Muscle of arm (tissue), 14 donors: Measurements from ENCODE around the gene PIK3C2B. TPM values are rescaled to one million over a fixed set of nuclear protein-coding genes. Genes with fewer than 3 reads are reported as not detected.
"Not testable (repeated sequence)": the region's sequence is repeated elsewhere in the genome, so short reads cannot be mapped to it uniquely, and the experiment has no call there.

Source experiments
- DNase-seq: peaks from one replicate; pipeline ENCODE4 v3.0.0-alpha.2; 2013
- long read RNA-seq, 11 donors: transcript quantifications; one replicate each; lab custom pipeline, GENCODE V29; 2026
- polyA plus RNA-seq, 12 donors: library from polyadenylated mRNA; unstranded; fragments of 120-200 nt; gene quantifications; one replicate each; pipeline ENCODE4 v1.2.1, GENCODE V29; 2013; ENCODE audit not compliant: insufficient read length in 12 of 12

The PIK3C2B gene, protein sequence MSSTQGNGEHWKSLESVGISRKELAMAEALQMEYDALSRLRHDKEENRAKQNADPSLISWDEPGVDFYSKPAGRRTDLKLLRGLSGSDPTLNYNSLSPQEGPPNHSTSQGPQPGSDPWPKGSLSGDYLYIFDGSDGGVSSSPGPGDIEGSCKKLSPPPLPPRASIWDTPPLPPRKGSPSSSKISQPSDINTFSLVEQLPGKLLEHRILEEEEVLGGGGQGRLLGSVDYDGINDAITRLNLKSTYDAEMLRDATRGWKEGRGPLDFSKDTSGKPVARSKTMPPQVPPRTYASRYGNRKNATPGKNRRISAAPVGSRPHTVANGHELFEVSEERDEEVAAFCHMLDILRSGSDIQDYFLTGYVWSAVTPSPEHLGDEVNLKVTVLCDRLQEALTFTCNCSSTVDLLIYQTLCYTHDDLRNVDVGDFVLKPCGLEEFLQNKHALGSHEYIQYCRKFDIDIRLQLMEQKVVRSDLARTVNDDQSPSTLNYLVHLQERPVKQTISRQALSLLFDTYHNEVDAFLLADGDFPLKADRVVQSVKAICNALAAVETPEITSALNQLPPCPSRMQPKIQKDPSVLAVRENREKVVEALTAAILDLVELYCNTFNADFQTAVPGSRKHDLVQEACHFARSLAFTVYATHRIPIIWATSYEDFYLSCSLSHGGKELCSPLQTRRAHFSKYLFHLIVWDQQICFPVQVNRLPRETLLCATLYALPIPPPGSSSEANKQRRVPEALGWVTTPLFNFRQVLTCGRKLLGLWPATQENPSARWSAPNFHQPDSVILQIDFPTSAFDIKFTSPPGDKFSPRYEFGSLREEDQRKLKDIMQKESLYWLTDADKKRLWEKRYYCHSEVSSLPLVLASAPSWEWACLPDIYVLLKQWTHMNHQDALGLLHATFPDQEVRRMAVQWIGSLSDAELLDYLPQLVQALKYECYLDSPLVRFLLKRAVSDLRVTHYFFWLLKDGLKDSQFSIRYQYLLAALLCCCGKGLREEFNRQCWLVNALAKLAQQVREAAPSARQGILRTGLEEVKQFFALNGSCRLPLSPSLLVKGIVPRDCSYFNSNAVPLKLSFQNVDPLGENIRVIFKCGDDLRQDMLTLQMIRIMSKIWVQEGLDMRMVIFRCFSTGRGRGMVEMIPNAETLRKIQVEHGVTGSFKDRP (N-terminal part only)
- 10 to 100 TPM in 11 of 12 donors, not detected in 1; 20.5 to 41.1 (median 28.5) TPM for polyA plus RNA-seq
- long read RNA-seq, donor 1, partial matches to known transcripts, result 0 of 4 reads
- long read RNA-seq, donor 1, other reads (novel, unspliced or antisense), result 0 of 4 reads
- long read RNA-seq, donor 2, partial matches to known transcripts, result 0 of 3 reads
- long read RNA-seq, donor 2, other reads (novel, unspliced or antisense), result 0 of 3 reads
- long read RNA-seq, donor 3, partial matches to known transcripts, result 0 of 1 reads
- long read RNA-seq, donor 3, other reads (novel, unspliced or antisense), result 0 of 1 reads
- long read RNA-seq, donor 4, result 0 reads
- long read RNA-seq, donor 5, partial matches to known transcripts, result 0 of 3 reads
- long read RNA-seq, donor 5, other reads (novel, unspliced or antisense), result 0 of 3 reads
- long read RNA-seq, donor 6, partial matches to known transcripts, result 0 of 1 reads
- long read RNA-seq, donor 6, other reads (novel, unspliced or antisense), result 0 of 1 reads
- long read RNA-seq, donor 7, result 0 reads
- long read RNA-seq, donor 8, partial matches to known transcripts, result 0 of 3 reads
- long read RNA-seq, donor 8, other reads (novel, unspliced or antisense), result 0 of 3 reads
- long read RNA-seq, donor 9, partial matches to known transcripts, result 6 of 7 reads
- long read RNA-seq, donor 9, other reads (novel, unspliced or antisense), result 0 of 7 reads
- long read RNA-seq, donor 10, partial matches to known transcripts, result 0 of 5 reads
- long read RNA-seq, donor 10, other reads (novel, unspliced or antisense), result 0 of 5 reads
- long read RNA-seq, donor 11, partial matches to known transcripts, result 9 of 9 reads
- long read RNA-seq, donor 11, other reads (novel, unspliced or antisense), result 0 of 9 reads

DNA sequence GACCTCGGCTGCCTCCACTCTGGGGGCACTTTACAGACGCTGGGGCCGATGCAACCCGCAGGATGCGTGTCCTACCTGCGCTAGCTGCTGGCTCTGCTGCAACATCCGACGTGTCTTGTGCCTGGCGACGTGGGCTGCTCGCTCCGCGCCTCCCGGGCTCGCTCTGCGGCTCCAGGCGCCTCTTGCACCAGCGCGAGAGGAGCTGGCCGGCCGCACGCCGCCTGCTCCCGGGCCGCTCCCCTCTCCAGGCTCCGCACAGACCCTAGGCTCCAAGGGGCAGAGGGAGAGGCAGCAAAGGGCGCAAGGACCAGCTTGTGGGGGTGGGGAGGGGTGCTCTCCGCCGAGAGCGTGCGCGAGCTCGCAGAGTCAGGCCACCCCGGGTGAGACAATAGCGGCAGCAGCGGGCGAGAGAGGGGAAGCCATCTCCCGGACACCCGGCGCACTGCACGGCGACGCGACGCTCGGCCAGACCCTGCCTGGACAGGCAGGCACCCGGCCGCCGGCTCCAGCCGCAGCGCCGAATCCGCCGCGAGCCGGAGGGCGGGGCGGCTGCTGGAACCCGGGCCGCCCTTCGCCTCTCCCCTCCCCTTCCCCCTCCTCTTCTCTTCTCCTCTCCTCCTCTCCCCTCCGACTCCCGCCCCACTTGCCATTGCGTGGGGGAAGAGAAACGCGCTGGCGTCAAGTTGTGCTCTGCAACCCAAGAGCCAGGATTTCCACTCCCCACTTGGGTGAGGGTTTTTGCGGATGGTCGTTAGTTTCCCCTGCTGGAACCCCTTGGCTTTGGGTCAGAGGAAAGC, at the start of gene PIK3C2B:
TSS of gene PIK3C2B (minus strand) at position 525 of the 797 bp plus-strand sequence. CDS start 25,003 bp downstream, outside the sequence.
- DNase-seq, result peak; percentile 86

DNA sequence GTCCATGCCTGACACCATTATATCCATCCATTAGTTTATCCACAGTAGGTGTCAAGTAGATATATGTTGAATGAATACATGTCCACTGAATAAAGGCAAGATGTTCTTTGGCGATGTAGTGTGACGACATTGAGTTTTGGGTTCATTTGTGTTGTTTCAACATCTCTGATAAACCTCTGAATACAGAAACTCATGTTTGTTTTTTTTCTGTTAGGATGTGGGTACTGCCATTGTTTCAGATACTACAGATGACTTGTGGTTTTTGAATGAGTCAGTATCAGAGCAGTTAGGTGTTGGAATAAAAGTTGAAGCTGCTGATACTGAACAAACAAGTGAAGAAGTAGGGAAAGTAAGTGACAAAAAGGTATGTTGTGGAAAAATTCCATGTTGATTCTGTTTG, 49.7 kb upstream of the PIK3C2B start:
- DNase-seq, result no peak

DNA sequence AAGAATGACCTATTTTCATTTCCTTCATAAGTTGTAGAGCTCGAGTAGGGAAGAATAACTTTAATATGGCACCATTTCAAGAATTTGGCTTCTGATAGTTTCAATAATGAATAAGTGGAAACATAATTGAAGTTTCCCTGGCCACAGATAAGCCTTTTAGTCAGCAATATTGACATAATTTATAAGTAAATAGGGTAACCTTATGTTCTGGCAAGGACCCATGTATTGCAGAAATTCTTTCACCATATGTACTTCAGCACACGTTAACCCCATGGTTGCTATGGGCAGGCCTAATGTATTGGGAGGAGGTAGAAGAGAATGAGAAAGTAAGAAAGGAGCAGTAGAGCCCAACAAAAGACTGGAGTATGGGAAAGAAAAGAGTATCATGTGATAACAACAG, 47.0 kb upstream of the PIK3C2B start:
- no peak for DNase-seq

DNA sequence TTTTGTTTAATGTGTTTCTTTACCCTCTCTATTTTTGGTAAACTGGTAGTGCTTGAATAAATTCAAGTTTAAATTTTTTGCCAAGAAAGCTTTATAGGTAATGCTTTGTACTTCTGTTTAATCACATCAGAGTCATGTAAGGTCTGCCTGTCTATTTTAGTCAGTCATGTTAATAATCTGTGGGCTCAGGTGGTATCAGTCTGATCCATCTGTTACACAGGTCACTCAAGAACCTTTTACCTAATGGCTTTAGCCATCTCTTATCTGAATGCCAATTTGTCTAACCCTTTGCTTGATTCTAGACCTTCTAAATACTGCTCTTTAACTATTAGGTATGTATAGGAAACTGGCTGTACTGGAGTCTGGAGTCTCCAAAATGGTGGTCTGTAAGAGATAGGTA, 38.2 kb upstream of the PIK3C2B start:
- DNase-seq, result no peak

DNA sequence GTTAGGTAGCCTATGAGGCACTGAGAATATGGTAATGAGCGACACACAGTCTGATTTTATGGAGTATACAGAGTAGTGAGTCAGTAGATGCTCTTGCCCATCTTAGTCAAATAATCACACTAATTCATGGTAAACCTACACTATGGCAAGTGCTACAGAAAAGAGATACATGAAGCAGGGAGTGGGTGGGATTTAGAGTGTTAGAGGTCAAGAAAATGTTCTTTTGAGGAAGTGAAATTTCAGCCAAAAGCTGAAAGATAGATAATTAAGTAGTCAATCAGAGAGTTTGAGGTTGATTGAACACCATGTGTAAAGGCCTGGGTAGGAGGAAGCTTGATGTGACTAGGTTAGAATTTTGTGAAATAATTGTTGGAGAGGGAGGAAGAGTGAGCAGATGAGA, 36.3 kb upstream of the PIK3C2B start:
- DNase-seq, result no peak

DNA sequence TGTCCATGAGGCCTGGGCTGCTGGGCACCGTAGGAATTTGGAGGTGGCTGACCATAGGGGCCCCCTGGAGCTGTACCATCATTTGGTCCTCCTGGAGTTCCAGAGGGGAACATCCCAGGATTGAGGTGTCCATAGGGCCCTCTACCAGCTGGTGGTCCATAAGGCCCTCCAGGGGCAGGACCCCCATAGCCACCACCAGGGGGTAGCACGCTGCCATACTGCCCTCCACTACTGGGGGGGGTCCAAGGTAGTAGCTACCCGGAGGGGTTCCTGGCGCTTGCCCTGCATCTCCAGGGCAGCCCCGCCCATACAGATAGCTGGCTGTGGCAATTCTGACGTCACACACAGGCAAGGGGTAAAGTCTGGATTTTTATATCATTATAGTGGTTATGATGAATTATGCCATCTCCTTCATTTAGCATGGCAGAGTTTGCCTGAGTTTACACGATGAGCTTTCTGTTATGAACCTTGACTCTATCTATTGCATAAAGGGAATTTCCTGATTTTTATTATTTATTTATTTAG, 34.8 kb upstream of the PIK3C2B start:
- no peak for DNase-seq

DNA sequence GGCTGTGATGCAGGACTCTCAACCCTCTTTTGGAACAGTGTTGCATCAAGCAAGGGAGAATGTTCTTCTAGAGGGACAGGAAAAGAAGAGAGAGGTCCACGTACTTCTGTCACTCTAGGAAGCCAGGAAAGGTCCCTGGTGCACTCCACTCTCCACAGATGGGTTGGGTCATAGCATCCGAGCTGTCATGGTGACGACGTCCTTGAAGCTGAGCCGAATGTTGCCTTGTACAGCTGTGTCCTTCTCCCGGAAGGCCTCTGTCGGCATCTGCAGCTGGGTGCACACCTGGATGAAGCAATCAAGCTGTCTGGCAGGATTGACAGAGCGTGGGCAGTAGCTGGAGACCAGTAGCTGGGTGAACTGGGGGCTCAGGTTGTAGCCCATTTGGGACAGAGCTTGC, 34.1 kb upstream of the PIK3C2B start:
- DNase-seq, result no peak

DNA sequence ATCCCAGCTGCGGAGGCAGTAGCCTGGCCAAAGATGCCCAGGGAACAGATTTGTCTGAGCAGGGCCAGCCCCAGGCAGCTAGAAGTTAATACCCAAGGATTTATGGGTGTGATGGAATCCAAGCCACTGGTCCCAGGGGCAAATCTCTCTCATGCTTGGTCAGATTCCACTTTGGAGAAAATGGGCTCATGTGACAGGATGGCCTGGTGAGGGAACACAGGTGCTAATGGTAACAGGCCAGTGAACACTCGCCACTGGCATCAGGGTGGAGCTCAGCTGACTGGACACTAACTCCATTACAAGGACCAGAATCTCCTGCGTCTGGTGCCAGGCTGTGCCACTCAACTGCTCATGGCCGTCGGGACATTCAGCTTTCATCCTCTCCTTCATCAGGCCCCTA, 33.6 kb upstream of the PIK3C2B start:
- no peak for DNase-seq

DNA sequence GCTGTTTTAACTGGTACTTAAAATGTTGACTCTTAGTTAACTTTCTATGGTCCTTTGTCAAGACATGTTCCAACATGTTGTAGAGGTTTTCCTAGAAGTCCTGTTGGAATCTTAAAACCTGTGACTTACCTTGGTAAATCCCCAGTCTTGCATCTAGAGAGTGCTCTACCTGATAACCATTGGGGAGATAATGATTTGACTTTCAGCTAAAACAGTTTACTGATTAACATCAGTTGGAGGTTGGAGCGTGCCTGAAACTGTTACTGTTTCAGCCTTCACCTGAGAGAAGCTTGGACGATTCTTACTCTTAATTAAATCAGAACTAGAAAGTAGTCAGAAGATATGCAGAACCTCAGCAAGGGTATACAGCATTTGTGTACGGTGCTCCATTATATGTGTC, 30.4 kb upstream of the PIK3C2B start:
- DNase-seq, result no peak

DNA sequence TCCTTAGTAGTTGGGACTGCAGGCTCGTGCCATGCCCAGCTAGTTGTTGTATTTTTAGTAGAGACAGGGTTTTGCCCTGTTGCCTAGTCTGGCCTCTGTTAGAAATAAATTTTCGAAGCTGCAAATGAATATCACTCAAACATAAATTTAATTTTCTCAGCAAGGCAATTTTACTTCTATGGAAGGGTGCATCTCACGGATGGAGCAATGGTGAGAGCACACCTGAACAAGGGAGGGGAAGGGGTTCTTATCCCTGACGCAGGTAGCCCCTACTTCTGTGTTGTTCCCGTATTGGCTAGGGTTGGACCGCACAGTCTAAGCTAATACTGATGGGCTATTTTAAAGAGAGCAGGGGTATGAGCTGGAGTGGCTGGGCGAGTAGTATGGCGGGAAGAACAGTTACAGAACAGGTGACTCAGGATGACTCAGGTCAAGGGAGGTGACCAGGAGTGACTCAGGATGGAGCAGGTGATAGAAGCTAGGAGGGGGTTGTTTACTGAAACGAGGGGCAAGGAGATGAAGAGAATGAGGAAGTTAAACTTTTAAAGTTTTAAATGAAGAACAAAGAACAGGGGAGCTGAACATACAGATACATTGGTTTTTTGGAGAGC, 29.1 kb upstream of the PIK3C2B start:
- DNase-seq, result no peak

DNA sequence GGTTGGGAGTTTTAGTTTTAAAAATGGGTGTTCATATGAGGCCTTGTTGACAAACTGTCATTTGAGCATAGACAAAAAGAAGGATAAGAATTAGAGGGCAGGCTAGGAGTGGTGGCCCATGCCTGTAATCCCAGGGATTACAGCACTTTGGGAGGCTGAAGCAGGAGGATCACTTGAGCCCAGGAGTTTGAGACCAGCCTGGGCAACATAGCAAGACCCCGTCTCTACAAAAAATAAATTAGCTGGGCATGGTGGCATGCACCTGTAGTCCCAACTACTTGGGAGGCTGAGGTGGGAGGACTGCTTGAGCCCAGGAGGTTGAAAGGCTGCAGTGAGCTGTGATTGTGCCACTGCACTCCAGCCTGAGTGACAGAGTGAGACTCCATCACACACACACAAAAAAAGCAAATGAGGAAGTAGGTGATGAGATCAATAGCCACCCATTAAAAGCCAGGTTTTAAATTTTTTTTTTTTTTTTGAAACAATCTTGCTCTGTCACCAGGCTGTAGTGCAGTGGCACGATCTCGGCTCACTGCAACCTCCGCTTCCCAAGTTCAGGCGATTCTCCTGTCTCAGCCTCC, 27.4 kb upstream of the PIK3C2B start:
- not testable (repeated sequence) for DNase-seq

DNA sequence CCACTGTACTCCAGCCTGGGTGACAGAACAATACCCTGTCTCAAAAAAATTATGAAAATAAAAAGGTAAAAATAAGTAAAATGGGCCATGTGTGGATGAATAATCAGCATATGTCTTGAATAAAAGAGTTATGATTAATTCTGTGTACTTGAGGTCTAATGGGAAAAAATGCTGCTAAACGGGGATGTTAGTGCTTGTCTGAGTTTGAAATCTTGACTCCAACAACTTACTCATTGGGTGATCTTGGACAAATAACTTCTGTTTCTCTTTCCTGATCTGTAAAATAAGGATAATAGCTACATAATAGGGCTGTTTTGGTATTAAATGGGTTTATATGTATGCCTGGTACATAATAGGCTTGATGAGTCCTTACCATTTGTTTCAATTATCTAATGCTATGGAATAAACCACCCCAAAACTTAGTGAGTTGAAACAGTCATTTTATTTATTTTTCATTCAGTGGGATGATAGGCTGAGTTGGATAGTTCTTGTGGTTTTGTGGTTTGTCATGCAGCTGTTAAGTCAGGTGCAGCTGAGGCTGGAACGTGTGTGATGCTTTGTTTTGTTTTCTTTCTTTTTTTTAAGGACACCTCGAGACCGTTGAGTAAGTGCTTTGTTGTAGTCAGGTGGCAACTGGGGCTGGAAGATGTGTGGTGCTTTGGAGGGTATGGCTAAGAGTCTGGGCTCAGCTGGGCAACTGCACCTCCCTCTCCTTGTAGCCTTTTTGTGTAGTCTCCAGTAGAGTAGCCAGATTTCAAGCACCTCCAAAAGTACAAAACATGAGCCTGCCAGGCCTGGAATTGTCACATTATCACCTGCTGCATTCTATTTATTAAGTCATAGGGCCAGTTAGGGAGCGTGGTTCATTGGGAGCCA, 26.5 kb upstream of the PIK3C2B start:
- DNase-seq, result no peak

DNA sequence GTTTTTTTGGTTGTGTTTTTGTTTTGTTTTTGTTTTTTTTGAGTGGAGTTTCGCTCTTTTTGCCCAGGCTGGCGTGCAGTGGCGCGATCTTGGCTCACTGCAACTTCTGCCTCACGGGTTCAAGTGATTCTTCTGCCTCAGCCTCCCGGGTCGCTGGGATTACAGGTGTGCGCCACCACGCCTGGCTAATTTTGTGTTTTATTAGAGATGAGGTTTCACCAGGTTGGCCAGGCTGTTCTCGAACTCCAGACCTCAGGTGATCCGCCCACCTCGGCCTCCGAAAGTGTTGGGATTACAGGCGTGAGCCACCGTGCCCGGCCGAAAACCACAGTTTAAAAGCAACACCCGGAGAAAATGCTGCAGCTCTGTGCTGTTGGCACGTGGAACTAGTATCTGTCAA, 22.8 kb upstream of the PIK3C2B start:
- DNase-seq, result not testable (repeated sequence)

DNA sequence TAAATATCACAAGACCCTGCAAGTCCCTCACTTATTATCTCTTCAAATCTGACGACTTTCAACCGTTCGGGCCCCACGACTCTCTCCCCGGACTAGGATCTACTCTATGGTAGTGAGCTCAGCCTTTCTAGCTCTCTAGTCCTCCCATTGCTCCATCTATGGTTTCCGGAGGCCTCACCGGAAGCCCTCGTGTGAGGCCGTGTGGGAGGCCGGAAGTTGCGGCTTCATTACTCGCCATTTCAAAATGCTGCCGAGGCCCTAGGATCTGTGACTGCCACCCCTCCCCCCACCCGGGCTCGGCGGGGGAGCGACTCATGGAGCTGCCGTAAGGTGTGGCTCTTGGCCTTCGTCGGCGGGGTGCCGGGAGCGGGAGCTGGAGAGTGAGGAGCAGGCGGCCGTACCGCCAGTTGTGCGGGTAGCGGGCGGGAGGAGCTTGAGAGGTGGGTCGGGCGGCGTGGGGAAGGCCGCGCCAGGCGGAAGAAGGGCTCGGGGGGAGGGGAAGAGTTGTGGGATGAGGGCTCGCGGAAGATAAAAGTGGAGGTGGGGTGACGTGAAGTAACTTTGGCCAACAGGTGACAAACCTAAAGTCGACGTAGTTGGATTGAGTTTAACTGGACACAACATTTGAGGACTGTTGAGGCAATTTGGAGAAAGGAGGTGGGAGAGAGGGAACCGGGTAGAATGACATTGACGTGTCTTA, 21.7 kb upstream of the PIK3C2B start, which contains the start of gene MDM4:
TSS of gene MDM4 (plus strand) at position 227 of the 700 bp plus-strand sequence. CDS start 9,113 bp downstream, outside the sequence.
- DNase-seq, result peak; percentile 96

DNA sequence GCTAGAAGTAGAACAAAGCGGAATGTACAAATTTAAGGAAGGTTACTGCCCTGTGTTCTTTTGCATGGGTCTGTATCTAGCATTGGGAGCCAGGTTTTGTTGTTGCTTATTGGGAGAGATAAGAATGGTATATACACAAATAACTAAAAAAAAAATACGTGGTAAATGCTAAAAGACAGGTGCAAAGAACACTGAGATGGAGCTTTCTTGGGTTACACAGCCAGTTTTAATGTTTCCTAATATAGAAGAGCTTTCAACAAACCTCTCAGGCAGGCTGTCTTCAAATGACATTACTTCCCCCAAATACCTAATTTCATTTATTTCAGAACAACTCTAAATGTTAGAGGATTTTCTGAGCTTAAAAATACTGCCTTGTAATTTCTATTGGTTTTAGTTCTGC, 20.2 kb upstream of the PIK3C2B start:
- no peak for DNase-seq

DNA sequence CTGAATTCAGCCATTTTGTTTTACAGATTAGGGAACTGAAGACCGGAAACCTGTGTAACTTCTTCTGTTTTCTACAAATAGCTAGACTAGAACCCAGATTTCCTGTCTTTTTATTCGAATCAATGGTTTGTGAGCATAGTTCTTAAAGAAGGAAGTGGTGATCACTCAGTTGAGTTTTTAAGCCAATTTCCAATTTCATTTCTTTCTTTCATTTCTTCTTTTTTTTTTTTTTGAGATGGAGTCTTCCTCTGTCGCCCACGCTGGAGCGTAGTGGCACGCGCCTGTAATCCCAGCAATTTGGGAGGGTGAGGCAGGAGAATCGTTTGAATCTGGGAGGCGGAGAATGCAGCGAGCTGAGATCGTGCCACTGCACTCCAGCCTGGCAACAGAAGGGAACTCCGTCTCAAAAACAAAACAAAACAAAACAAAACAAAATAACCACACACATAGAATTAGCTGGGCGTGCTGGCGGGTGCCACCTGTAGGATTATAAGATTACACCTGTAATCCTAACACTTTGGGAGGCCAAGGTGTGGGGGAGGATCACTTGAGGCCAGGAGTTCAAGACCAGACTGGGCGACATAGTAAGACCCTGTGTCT, 18.6 kb upstream of the PIK3C2B start:
- DNase-seq, result no peak
